HL-60 (cell line): ENCODE data around the gene C16orf82.

Experiments used
- DNase-seq, 2 experiments: peaks; one replicate each; pipeline ENCODE4 v3.0.0-alpha.2; 2010 to 2020; ENCODE audit warnings: low read depth in 1 of 2, low spot score in 1 of 2
- H3K27ac ChIP-seq: fragments of 250-450 bp; sonication (Bioruptor Pico); replicated peaks from 2 replicates; pipeline ENCODE4 v1.5.1; 2020; ENCODE audit warnings: mild to moderate bottlenecking, moderate library complexity
- H3K27me3 ChIP-seq: fragments of 250-450 bp; sonication (Bioruptor Pico); 2 replicates; pipeline ENCODE4 v1.5.1; 2021; ENCODE audit warnings: mild to moderate bottlenecking, moderate library complexity; ENCODE audit not compliant: insufficient read depth, poor library complexity, severe bottlenecking
- H3K4me3 ChIP-seq: replicated peaks from 2 replicates; pipeline ENCODE4 v1.5.1; 2011; ENCODE audit warnings: mild to moderate bottlenecking, control low read depth, low read length; ENCODE audit not compliant: insufficient read depth
- GABPA ChIP-seq: IDR thresholded peaks from 2 replicates; pipeline ENCODE4 v1.6.1; 2012; ENCODE audit warnings: low read depth
- POLR2AphosphoS5 ChIP-seq: IDR thresholded peaks from 2 replicates; pipeline ENCODE4 v1.6.1; 2012; ENCODE audit warnings: low read depth
- SPI1 ChIP-seq: IDR thresholded peaks from 2 replicates; pipeline ENCODE4 v1.6.1; 2012; ENCODE audit warnings: low read depth, mild to moderate bottlenecking, borderline replicate concordance
- TF ChIP-seq, protein P1 (sequence below): IDR thresholded peaks from 2 replicates; pipeline ENCODE4 v1.6.1; 2012; ENCODE audit warnings: low read depth; ENCODE audit not compliant: insufficient replicate concordance
- TF ChIP-seq, protein P2 (sequence below): IDR thresholded peaks from one replicate; pipeline ENCODE4 v1.5.1; 2011; ENCODE audit warnings: low read length, control low read depth, inconsistent platforms; ENCODE audit not compliant: insufficient read depth

C16orf82 gene

DNA sequence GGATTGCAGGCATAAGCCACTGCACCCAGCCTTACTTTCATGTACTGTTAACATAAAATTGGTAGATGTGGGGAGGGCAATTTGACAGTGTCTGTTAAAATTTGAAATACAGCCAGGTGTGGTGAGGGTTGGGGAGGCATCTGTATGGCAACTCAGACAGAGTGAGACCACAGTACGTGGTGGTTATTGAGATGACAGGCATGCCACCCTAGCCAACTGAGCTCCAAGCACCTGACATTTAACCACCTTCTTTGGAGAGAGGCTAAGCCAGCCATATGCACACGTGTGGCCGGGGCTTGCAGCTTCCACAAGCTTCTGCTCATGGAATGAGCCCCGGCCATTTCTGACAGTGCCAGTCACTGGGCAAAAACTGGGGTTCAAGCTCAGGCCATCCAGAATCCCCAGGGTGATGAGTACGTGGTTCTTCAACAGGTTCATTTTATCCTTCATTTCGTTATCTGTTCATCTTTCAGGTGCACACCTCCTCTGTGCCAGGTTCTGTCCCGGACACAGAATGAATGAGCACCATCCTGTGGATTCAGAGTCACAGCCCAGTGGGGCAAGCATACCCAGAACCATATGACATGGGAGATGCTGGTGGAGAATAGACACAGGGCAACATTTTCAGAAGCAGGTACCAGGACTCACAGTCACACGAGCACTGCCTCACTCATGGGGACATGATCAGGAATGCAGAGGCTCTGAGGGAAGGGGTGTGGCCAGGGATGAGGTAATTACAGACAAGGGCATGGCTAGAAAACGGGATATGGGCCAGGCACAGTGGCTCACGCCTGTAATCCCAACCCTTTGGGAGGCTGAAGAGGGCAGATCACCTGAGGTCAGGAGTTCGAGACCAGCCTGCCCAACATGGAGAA, 36.2 kb downstream of the C16orf82 start:
- DNase-seq = no peak
- Histone ChIP-seq H3K4me3 (no peak overlapping the region), H3K27me3 (no peaks in the 10 kb centered on the region), H3K27ac (no peak overlapping the region)
- TF ChIP-seq, protein P1, sequence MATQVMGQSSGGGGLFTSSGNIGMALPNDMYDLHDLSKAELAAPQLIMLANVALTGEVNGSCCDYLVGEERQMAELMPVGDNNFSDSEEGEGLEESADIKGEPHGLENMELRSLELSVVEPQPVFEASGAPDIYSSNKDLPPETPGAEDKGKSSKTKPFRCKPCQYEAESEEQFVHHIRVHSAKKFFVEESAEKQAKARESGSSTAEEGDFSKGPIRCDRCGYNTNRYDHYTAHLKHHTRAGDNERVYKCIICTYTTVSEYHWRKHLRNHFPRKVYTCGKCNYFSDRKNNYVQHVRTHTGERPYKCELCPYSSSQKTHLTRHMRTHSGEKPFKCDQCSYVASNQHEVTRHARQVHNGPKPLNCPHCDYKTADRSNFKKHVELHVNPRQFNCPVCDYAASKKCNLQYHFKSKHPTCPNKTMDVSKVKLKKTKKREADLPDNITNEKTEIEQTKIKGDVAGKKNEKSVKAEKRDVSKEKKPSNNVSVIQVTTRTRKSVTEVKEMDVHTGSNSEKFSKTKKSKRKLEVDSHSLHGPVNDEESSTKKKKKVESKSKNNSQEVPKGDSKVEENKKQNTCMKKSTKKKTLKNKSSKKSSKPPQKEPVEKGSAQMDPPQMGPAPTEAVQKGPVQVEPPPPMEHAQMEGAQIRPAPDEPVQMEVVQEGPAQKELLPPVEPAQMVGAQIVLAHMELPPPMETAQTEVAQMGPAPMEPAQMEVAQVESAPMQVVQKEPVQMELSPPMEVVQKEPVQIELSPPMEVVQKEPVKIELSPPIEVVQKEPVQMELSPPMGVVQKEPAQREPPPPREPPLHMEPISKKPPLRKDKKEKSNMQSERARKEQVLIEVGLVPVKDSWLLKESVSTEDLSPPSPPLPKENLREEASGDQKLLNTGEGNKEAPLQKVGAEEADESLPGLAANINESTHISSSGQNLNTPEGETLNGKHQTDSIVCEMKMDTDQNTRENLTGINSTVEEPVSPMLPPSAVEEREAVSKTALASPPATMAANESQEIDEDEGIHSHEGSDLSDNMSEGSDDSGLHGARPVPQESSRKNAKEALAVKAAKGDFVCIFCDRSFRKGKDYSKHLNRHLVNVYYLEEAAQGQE = no peak
- TF ChIP-seq SPI1 (no peak), GABPA (no peak), POLR2AphosphoS5 (no peak)
- TF ChIP-seq, protein P2, sequence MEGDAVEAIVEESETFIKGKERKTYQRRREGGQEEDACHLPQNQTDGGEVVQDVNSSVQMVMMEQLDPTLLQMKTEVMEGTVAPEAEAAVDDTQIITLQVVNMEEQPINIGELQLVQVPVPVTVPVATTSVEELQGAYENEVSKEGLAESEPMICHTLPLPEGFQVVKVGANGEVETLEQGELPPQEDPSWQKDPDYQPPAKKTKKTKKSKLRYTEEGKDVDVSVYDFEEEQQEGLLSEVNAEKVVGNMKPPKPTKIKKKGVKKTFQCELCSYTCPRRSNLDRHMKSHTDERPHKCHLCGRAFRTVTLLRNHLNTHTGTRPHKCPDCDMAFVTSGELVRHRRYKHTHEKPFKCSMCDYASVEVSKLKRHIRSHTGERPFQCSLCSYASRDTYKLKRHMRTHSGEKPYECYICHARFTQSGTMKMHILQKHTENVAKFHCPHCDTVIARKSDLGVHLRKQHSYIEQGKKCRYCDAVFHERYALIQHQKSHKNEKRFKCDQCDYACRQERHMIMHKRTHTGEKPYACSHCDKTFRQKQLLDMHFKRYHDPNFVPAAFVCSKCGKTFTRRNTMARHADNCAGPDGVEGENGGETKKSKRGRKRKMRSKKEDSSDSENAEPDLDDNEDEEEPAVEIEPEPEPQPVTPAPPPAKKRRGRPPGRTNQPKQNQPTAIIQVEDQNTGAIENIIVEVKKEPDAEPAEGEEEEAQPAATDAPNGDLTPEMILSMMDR = no peak

DNA sequence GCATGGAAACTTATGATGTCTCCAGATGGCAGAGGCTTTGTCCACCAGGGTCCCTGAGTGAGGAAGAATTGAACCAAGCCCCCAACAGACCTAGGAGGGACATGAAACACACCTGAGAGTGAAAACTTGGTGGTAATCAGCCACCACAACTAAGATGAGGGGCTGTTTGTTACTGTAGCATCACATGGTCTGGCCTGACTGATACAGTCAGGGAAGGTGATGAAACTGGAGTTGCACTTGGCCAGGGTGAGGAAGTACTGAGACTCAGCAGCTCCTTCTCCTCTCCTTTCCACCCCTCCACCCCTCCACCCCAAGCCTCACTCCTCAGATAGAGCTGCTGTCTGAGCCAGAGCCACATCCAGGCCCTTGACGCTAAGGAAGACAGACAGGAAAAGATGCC, 37.2 kb downstream of the C16orf82 start:
- H3K27ac ChIP-seq = no peak overlapping the region
- TF ChIP-seq, protein P2 = no peak
- TF ChIP-seq SPI1 = no peak
- no peak for TF ChIP-seq GABPA
- no peak for TF ChIP-seq POLR2AphosphoS5
- TF ChIP-seq, protein P1 = no peak
- no peak for DNase-seq

DNA sequence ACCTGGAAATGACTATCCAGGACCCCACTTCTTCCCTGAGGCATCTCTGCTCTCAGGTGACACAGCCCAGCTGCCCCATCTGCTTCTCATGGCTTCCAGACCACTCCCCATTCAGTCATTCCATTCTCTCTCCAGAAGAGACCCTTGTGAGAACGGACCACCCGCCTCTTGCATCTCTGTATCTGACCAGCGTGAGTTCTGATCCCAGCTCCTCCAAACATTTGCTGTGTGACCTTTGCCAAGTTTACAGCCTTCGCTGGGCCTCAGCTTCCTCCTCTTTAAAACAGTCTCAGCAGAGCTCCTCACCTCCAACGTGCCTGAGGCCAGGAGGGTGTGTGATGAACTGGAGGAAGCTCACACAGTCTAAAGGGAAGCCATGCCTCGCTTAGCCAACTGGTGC, 39.6 kb downstream of the C16orf82 start:
- Histone ChIP-seq H3K4me3 (no peak overlapping the region), H3K27me3 (no peaks in the 10 kb centered on the region), H3K27ac (no peak overlapping the region)
- TF ChIP-seq, protein P2 = no peak
- TF ChIP-seq GABPA (no peak), POLR2AphosphoS5 (no peak), SPI1 (no peak)
- TF ChIP-seq, protein P1 = no peak
- DNase-seq = no peak

More for the DNA sequence above, 37.2 kb downstream of the C16orf82 start:
- Histone ChIP-seq H3K27me3 (no peaks in the 10 kb centered on the region), H3K4me3 (no peak overlapping the region)
